HepG2 (cell line): ENCODE measurements around the gene NDC1. TPM values are rescaled to one million over a fixed set of nuclear protein-coding genes. Genes with fewer than 3 reads are reported as not detected.

Experiments
- ATAC-seq: fragments of 200-7000 bp; cut with Tn5 transposase; 3 replicates; pipeline ENCODE4 v1.9.1; 2020; ENCODE audit warnings: mild to moderate bottlenecking, moderate library complexity
- BruUV-seq: library from RNA; stranded (reverse); fragments of 400-500 nt; replicated peaks from 2 replicates; lab custom pipeline; 2021; lab: Mats Ljungman, UMichigan
- CTCF ChIA-PET: fragments of 300-600 bp; formaldehyde crosslinking; extraction: SDS; loops from one replicate; lab custom pipeline; 2021; ENCODE audit warnings: low total read pairs, inconsistent platforms, low intra/inter-chr PET ratio; lab: Yijun Ruan, JAX
- POLR2A ChIA-PET: fragments of 350-600 bp; sonication (Branson Sonifier 250); formaldehyde crosslinking; loops from one replicate; lab custom pipeline; 2020; ENCODE audit warnings: antibody characterized with exemption, inconsistent platforms; lab: Yijun Ruan, JAX
- DNase-seq: peaks from one replicate; pipeline ENCODE4 v3.0.0-alpha.2; 2015; ENCODE audit warnings: low spot score
- FAIRE-seq: peaks from 3 replicates; lab custom pipeline; 2011; peaks lifted over from hg19 to GRCh38; lab: Jason Lieb, UNC
- H2AFZ ChIP-seq: one replicate; pipeline ENCODE4 v1.6.1; 2011; ENCODE audit warnings: low read length, inconsistent platforms
- H3K27ac ChIP-seq: fragments of 300-600 bp; 3 replicates; pipeline ENCODE4 v1.8.0; 2011; ENCODE audit warnings: mixed run types, mild to moderate bottlenecking, mixed read lengths, low read length, inconsistent platforms; ENCODE audit not compliant: insufficient read depth; ENCODE audit errors: extremely low read length
- H3K27me3 ChIP-seq, 2 experiments: fragments of 200-600 bp in 1 of 2; 2 replicates in 1 of 2; 3 replicates in 1 of 2; pipeline versions ENCODE4 v1.6.0 to v1.8.0; 2011; ENCODE audit warnings: low read length in 2 of 2, mild to moderate bottlenecking in 2 of 2, moderate library complexity in 2 of 2, inconsistent platforms in 1 of 2; ENCODE audit not compliant: insufficient read depth in 2 of 2, control insufficient read depth in 1 of 2
- H3K36me3 ChIP-seq, 2 experiments: fragments of 200-600 bp in 1 of 2; replicated peaks in 1 of 2; 2 replicates in 1 of 2; 3 replicates in 1 of 2; pipeline versions ENCODE4 v1.5.1 to v1.8.0; 2011; ENCODE audit warnings: low read length in 2 of 2, inconsistent platforms in 1 of 2; ENCODE audit not compliant: insufficient read depth in 2 of 2, control insufficient read depth in 1 of 2
- H3K4me1 ChIP-seq: 2 replicates; pipeline ENCODE4 v1.5.1; 2012; ENCODE audit warnings: low read length, inconsistent platforms; ENCODE audit not compliant: insufficient read depth
- H3K4me2 ChIP-seq: 2 replicates; pipeline ENCODE4 v1.6.0; 2011; ENCODE audit warnings: low read depth, low read length, inconsistent platforms
- H3K4me3 ChIP-seq, 3 experiments: fragments of 200-600 bp in 1 of 3; sonication (generic), shearing (Covaris generic) in 1 of 3; replicated peaks in 1 of 3; 2 replicates each; pipeline ENCODE4 v1.5.1; 2011 to 2016; ENCODE audit warnings: low read length in 3 of 3, inconsistent platforms in 2 of 3, low read depth in 2 of 3, mild to moderate bottlenecking in 2 of 3, control low read depth in 1 of 3, mixed read lengths in 1 of 3; ENCODE audit not compliant: insufficient read depth in 1 of 3
- H3K79me2 ChIP-seq: one replicate; pipeline ENCODE4 v1.6.1; 2011; ENCODE audit warnings: low read length, inconsistent platforms; ENCODE audit not compliant: insufficient read depth
- H3K9ac ChIP-seq: 2 replicates; pipeline ENCODE4 v1.6.0; 2011; ENCODE audit warnings: mild to moderate bottlenecking, low read depth, low read length, inconsistent platforms; ENCODE audit not compliant: insufficient read depth
- H3K9me3 ChIP-seq: 2 replicates; pipeline ENCODE4 v1.5.1; 2012; ENCODE audit warnings: mild to moderate bottlenecking, low read length
- H4K20me1 ChIP-seq: 2 replicates; pipeline ENCODE4 v1.6.0; 2011; ENCODE audit warnings: inconsistent platforms, mild to moderate bottlenecking, low read length, moderate library complexity; ENCODE audit not compliant: insufficient read depth
- BCLAF1 ChIP-seq: fragments of 450-650 bp; IDR thresholded peaks from 2 replicates; pipeline ENCODE4 v1.6.1; 2017; ENCODE audit warnings: mild to moderate bottlenecking
- FOSL1 ChIP-seq: sonication (generic); formaldehyde crosslinking; IDR thresholded peaks from 2 replicates; pipeline ENCODE4 v1.9.0; 2021; ENCODE audit warnings: missing genetic modification reagents, borderline replicate concordance
- HNRNPK ChIP-seq: fragments of 200-400 bp; formaldehyde crosslinking; IDR thresholded peaks from 2 replicates; pipeline ENCODE4 v1.6.1; 2018; ENCODE audit warnings: low read length, low read depth, moderate library complexity, mild to moderate bottlenecking; ENCODE audit not compliant: poor library complexity, severe bottlenecking
- MED8 ChIP-seq: sonication (generic); formaldehyde crosslinking; IDR thresholded peaks from 2 replicates; pipeline ENCODE4 v1.8.1; 2023; ENCODE audit warnings: mild to moderate bottlenecking, missing genetic modification reagents; ENCODE audit not compliant: insufficient replicate concordance
- PHF20 ChIP-seq: sonication (generic); formaldehyde crosslinking; IDR thresholded peaks from 2 replicates; pipeline ENCODE4 v1.5.0; 2020; ENCODE audit warnings: mild to moderate bottlenecking, missing genetic modification reagents
- SMAD9 ChIP-seq: sonication (generic); formaldehyde crosslinking; IDR thresholded peaks from 2 replicates; pipeline ENCODE4 v1.5.1; 2020; ENCODE audit warnings: mild to moderate bottlenecking, missing genetic modification reagents
- SRSF1 ChIP-seq: fragments of 200-400 bp; formaldehyde crosslinking; optimal IDR thresholded peaks from 2 replicates; pipeline ENCODE3; 2017; ENCODE audit warnings: mild to moderate bottlenecking, low read depth, low read length, moderate library complexity
- ZFYVE20 ChIP-seq: sonication (generic); formaldehyde crosslinking; IDR thresholded peaks from 2 replicates; pipeline ENCODE4 v1.8.0; 2023; ENCODE audit warnings: low read depth, mild to moderate bottlenecking, moderate library complexity, missing genetic modification reagents, borderline replicate concordance
- ZNF263 ChIP-seq: sonication (generic); formaldehyde crosslinking; IDR thresholded peaks from 2 replicates; pipeline ENCODE4 v1.4.0; 2020; ENCODE audit warnings: missing genetic modification reagents
- ZNF558 ChIP-seq: sonication (generic); formaldehyde crosslinking; IDR thresholded peaks from 2 replicates; pipeline ENCODE4 v1.9.0; 2022; ENCODE audit warnings: mild to moderate bottlenecking, missing genetic modification reagents, borderline replicate concordance
- ZNF646 ChIP-seq: sonication (generic); formaldehyde crosslinking; IDR thresholded peaks from 2 replicates; pipeline ENCODE4 v1.9.0; 2021; ENCODE audit warnings: mild to moderate bottlenecking, missing genetic modification reagents
- ZNF768 ChIP-seq: sonication (generic); formaldehyde crosslinking; IDR thresholded peaks from 2 replicates; pipeline ENCODE4 v1.4.0; 2020; ENCODE audit warnings: missing genetic modification reagents
- WGBS: methylation state at CpG from one replicate; pipeline ENCODE4 v1.1.6; 2017; ENCODE audit warnings: low lambda C conversion rate; 5-methylcytosine and 5-hydroxymethylcytosine counted together
- in situ Hi-C: cut with HindIII; loops from 2 replicates; pipeline ENCODE4 v1.10.0; 2017; ENCODE audit warnings: low pct_unique_long_range_greater_than_20kb; ENCODE audit not compliant: extremely low pct_ligation_motif_present
- intact Hi-C: fragments of 100-400 bp; cut with micrococcal nuclease; formaldehyde crosslinking; loops from one replicate; pipeline ENCODE4 v1.10.0; 2022; ENCODE audit not compliant: unreplicated experiment
- polyA plus RNA-seq, 8 experiments: library from polyadenylated mRNA; depleted of rRNA in 3 of 8; stranded (reverse) in 7 of 8; unstranded in 1 of 8; fragments of >200 nt; fragmentation: Illumina TruSeq in 4 of 8; extraction: Trizol in 4 of 8; gene quantifications; 2 replicates each; pipeline versions ENCODE4 v1.2.1 to v1.2.3, GENCODE V29; 2011 to 2016; ENCODE audit warnings: low read depth in 4 of 8, missing spikeins in 1 of 8, mixed read lengths in 1 of 8; ENCODE audit not compliant: insufficient read depth in 1 of 8
- total RNA-seq, 5 experiments: library from RNA; depleted of rRNA; stranded (reverse); fragments of >200 nt; fragmentation: Illumina TruSeq; extraction: Trizol; gene quantifications; 2 replicates each; pipeline ENCODE4 v1.2.3, GENCODE V29; 2016; ENCODE audit warnings: low read depth in 1 of 5
- TF ChIP-seq, protein P1 (sequence below): sonication (generic); formaldehyde crosslinking; IDR thresholded peaks from 2 replicates; pipeline ENCODE4 v1.8.0; 2022; ENCODE audit warnings: missing genetic modification reagents, low read depth, mild to moderate bottlenecking, borderline replicate concordance

Gene NDC1
- total and polyA plus RNA-seq, 2 of the 13 experiments (the other 11 are each of a cell fraction or from before 2014, with no cell fraction given): 38.1 to 50.9 TPM

GRCh38 chr1:53728702-53729455 is 109.2 kb downstream of the NDC1 start:
- FAIRE-seq (no peak), ATAC-seq (no peak), DNase-seq (no peak)
- Histone ChIP-seq H3K9me3 (no peaks in the 10 kb centered on the region), H3K27ac (no peak overlapping the region), H3K9ac (no peak overlapping the region), H3K27me3 (peaks cover 1 to 74% of the 10 kb centered on the region in 2 experiments; a peak in 3 of 5 replicates), H3K4me3 (no peak overlapping the region), H3K4me1 (no peaks in the 10 kb centered on the region), H3K36me3 (no peaks in the 10 kb centered on the region), H4K20me1 (no peaks in the 10 kb centered on the region), H2AFZ (no peak overlapping the region), H3K79me2 (no peaks in the 10 kb centered on the region), H3K4me2 (no peak overlapping the region)
- POLR2A ChIA-PET: no interaction called here
- TF ChIP-seq ZNF558 (no peak), SMAD9 (CRISPR knock-in tag) (no peak), HNRNPK (no peak), ZFYVE20 (no peak), ZNF263 (no peak), BCLAF1 (no peak), ZNF646 (CRISPR knock-in tag) (no peak), MED8 (CRISPR knock-in tag) (no peak), PHF20 (CRISPR knock-in tag) (no peak), ZNF768 (CRISPR knock-in tag) (no peak), SRSF1 (no peak), FOSL1 (CRISPR knock-in tag) (no peak)
- TF ChIP-seq, protein P1, sequence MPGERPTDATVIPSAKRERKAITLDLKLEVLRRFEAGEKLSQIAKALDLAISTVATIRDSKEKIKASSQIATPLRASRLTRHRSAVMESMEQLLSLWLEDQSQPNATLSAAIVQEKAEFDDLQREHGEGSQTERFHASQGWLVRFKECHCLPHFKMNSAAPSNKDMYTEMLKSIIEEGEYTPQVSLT: no peak
- CTCF ChIA-PET: no interaction called here
- no TSS peak for BruUV-seq
- intact Hi-C loops: no loop called here
- 49% methylated on average over 12 of the region's 17 CpGs for WGBS
- in situ Hi-C loops: no loop called here
